NCI-H345 (cell line): Measurements from ENCODE around the gene CYLD.

Source experiments
- DNase-seq: peaks from one replicate; lab custom pipeline; 2025; lab: John Stamatoyannopoulos, UW

CYLD gene

GRCh38 chr16:50846511-50846910 lies 104.6 kb downstream of the CYLD start:
- no peak for DNase-seq

GRCh38 chr16:50847166-50847565 lies 105.3 kb downstream of the CYLD start:
- DNase-seq = no peak

GRCh38 chr16:50848755-50849514 lies 107.0 kb downstream of the CYLD start:
- DNase-seq = no peak
